ENCODE results near the gene HSPB3. TPM values are rescaled to one million over a fixed set of nuclear protein-coding genes. Genes with fewer than 3 reads are reported as not detected.
A peak's percentile ranks its signal among the peaks of the same experiment; 100 is the strongest.

HSPB3 gene
- total RNA-seq, 1 donor from 2014 or later = not detected

DNA sequence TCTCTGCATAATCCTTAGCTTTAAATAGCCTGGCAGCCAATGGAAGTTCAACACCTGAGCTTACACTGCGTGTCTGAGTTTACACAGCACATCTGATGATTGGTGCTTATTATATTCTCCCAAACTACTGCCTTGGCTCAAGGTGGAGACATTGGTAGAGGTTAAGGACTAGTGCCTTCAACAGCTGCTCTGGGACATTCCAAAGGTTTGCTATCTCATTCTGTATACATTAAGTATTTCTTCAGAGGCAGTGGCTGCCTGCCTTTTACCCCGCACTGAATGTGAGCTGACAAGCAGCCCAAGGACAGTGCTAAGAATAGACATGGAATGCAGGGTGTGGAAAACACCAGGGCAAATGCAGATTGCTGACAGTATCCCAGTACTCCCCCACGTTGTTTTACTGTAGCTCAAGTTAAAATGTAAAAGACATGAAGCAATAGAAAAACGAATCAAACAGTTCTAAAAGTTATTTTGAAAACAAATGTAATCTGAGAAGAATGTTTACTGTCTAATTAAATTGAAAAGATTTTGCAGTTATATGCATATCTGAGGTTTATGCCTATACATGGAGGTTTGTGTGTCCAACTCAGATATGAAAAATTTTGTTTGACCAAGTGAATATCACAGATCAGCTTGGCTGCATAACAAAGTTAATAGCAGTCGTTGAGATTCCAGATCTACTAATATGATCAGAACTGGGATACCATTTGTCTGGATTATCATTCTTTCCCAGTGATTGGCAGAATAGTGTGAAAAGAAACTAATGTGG, 1.8 kb downstream of the HSPB3 start:
- intact Hi-C loops (cut with DNase I) = no loop called here
- ATAC-seq = peak; percentile 67 to 78
- no peak for DNase-seq
- Histone ChIP-seq H3K27me3 (ENCODE audit: low read depth) (no peaks in the 10 kb centered on the region), H3K4me1 (peaks cover 11% of the 10 kb centered on the region), H3K9me3 (no peaks in the 10 kb centered on the region), H3K4me3 (no peak overlapping the region), H3K27ac (no peak overlapping the region), H3K36me3 (no peaks in the 10 kb centered on the region)
- TF ChIP-seq, protein P1, sequence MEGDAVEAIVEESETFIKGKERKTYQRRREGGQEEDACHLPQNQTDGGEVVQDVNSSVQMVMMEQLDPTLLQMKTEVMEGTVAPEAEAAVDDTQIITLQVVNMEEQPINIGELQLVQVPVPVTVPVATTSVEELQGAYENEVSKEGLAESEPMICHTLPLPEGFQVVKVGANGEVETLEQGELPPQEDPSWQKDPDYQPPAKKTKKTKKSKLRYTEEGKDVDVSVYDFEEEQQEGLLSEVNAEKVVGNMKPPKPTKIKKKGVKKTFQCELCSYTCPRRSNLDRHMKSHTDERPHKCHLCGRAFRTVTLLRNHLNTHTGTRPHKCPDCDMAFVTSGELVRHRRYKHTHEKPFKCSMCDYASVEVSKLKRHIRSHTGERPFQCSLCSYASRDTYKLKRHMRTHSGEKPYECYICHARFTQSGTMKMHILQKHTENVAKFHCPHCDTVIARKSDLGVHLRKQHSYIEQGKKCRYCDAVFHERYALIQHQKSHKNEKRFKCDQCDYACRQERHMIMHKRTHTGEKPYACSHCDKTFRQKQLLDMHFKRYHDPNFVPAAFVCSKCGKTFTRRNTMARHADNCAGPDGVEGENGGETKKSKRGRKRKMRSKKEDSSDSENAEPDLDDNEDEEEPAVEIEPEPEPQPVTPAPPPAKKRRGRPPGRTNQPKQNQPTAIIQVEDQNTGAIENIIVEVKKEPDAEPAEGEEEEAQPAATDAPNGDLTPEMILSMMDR (IDR thresholded peaks at IDR 0.05) = no peak

GRCh38 chr5:54458221-54458620, 2.7 kb downstream of the HSPB3 start:
- no peak for ATAC-seq
- Histone ChIP-seq H3K4me1 (peaks cover 11% of the 10 kb centered on the region), H3K27me3 (ENCODE audit: low read depth) (no peaks in the 10 kb centered on the region), H3K4me3 (no peak overlapping the region), H3K27ac (no peak overlapping the region), H3K36me3 (no peaks in the 10 kb centered on the region), H3K9me3 (no peaks in the 10 kb centered on the region)
- DNase-seq = no peak
- TF ChIP-seq, protein P1 (IDR thresholded peaks at IDR 0.05) = no peak
- intact Hi-C loops (cut with DNase I) = no loop called here

DNA sequence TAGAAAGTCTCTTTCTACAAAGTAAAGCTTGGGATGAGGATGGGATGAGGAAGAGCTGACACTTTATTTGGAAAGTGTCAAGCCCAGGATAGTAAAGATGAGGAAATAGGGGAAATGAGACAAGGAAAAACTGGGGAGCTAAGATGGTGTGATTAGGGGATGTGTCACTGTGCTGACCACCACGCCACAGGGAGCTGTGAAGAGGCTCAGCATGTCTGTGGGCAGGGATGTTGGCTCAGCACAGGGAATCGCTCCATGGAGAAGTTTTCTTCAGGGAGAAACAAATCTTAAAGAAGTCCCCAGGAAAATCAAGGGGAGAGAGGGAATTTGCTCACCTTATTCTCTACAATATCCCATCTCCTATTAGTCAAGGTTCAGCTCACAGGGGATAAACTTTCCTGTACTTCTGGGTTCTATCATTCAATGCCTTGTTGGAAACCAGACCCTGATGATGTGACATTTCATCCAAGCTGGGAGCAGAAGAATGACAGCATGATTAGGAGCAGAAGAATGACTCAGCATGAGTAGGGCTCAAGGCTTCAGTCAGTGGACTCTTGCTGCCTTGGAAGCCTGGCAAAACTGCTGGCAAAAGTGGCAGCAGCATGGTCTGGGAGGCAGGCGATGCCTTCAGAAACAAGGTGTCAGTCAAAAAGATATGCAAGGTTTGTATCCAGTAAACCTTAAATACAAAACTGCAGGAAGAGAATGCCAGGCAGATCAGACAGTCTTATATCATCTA, 4.9 kb downstream of the HSPB3 start:
- no peak overlapping the region for H3K27ac ChIP-seq
- H3K4me1 ChIP-seq = peaks cover 11% of the 10 kb centered on the region

DNA sequence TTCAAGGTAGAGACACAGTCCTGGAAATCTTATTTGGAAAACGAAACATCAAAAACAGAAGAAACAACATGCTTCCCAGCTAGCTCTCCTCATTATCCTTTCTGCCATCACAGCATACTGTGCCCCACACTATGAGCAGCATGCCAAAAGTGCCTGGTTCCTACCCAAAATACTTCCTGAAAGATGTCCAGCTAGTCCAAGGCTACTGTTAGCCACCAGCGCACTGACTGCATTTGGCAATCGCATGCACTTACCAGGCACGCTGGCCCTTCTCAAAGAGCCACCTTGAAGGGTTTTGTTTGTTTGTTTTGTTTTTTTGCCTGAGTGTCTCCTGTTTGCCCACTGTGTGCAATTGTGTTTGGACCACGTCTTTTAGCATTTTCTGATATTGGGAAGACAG, 6.8 kb downstream of the HSPB3 start:
- DNase-seq = no peak
- H3K4me3 ChIP-seq = no peak overlapping the region
- H3K36me3 ChIP-seq = no peaks in the 10 kb centered on the region
- H3K9me3 ChIP-seq = no peaks in the 10 kb centered on the region
- H3K27ac ChIP-seq = no peak overlapping the region
- H3K4me1 ChIP-seq = peaks cover 6% of the 10 kb centered on the region
- no peak for ATAC-seq
- TF ChIP-seq, protein P1 (IDR thresholded peaks at IDR 0.05) = no peak
- intact Hi-C loops (cut with DNase I) = no loop called here
- no peaks in the 10 kb centered on the region for H3K27me3 ChIP-seq (ENCODE audit: low read depth)

More for the DNA sequence above, 4.9 kb downstream of the HSPB3 start:
- Histone ChIP-seq H3K36me3 (no peaks in the 10 kb centered on the region), H3K27me3 (ENCODE audit: low read depth) (no peaks in the 10 kb centered on the region), H3K9me3 (no peaks in the 10 kb centered on the region), H3K4me3 (no peak overlapping the region)
- DNase-seq (no peak), ATAC-seq (no peak)
- TF ChIP-seq, protein P1 (IDR thresholded peaks at IDR 0.05) = no peak
- intact Hi-C loops (cut with DNase I) = no loop called here

DNA sequence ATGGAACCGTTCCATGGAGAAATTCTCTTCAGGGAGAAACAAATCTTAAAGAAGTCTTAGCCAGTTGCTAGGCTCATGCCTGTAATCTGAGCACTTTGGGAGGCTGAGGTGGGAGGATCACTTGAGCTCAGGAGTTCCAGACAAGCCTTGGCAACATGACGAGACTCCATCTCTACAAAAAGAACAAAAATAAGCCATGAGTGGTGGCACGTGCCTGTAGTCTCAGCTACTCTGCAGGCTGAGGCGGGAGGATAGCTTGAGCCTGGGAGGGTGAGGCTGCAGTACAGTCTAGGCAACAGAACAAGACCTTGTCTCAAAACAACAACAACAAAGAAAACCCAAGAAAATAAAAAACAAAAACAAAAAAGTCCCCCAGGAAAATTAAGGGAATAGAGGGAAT, 8.2 kb downstream of the HSPB3 start:
- intact Hi-C loops (cut with DNase I) = no loop called here
- Histone ChIP-seq H3K4me3 (no peak overlapping the region), H3K27me3 (ENCODE audit: low read depth) (no peaks in the 10 kb centered on the region), H3K4me1 (no peaks in the 10 kb centered on the region), H3K36me3 (no peaks in the 10 kb centered on the region), H3K9me3 (no peaks in the 10 kb centered on the region), H3K27ac (no peak overlapping the region)
- TF ChIP-seq, protein P1 (IDR thresholded peaks at IDR 0.05) = no peak
- no peak for DNase-seq
- no peak for ATAC-seq

Data from lower lobe of right lung (tissue), 2 donors.